Peyer's patch (tissue), 4 donors: ENCODE data around the gene TMPRSS15. TPM values are rescaled to one million over a fixed set of nuclear protein-coding genes. Genes with fewer than 3 reads are reported as not detected.
A peak's percentile ranks its signal among the peaks of the same experiment; 100 is the strongest.

Experiments used
- DNase-seq, 3 donors: peaks; one replicate each; pipeline ENCODE4 v3.0.0-alpha.2; 2017 to 2019
- H3K27ac ChIP-seq, 4 donors: fragments of 200-600 bp; sonication (generic); one replicate each; pipeline ENCODE4 v1.5.1; 2016 to 2019
- H3K27me3 ChIP-seq, 2 donors: fragments of 200-600 bp; sonication (generic); one replicate each; pipeline ENCODE4 v1.5.1; 2019
- H3K36me3 ChIP-seq, 3 donors: fragments of 200-600 bp; sonication (generic); one replicate each; pipeline ENCODE4 v1.5.1; 2016 to 2019
- H3K4me1 ChIP-seq, 4 donors: fragments of 200-600 bp; sonication (generic); one replicate each; pipeline ENCODE4 v1.5.1; 2016 to 2019
- H3K4me3 ChIP-seq, 4 donors: fragments of 200-600 bp; sonication (generic); 1 replicate in 3 of 4; 2 replicates in 1 of 4; pipeline ENCODE4 v1.5.1; 2016 to 2019; ENCODE audit warnings: mild to moderate bottlenecking in 1 of 4
- H3K9me3 ChIP-seq, 4 donors: fragments of 200-600 bp; sonication (generic); one replicate each; pipeline ENCODE4 v1.5.1; 2016 to 2019; ENCODE audit warnings: mild to moderate bottlenecking in 1 of 4
- CTCF ChIP-seq, 6 experiments: fragments of 450-650 bp in 4 of 6; fragments of 200-600 bp in 2 of 6; sonication (generic) in 1 of 6; IDR thresholded peaks; one replicate each; pipeline ENCODE4 v1.5.1; 2017 to 2019; ENCODE audit warnings: antibody characterized with exemption in 6 of 6, mild to moderate bottlenecking in 3 of 6, moderate library complexity in 1 of 6
- POLR2A ChIP-seq, 2 donors: fragments of 450-650 bp; IDR thresholded peaks; one replicate each; pipeline ENCODE4 v1.5.1; 2017; ENCODE audit warnings: antibody characterized with exemption in 2 of 2, mild to moderate bottlenecking in 2 of 2, moderate library complexity in 2 of 2
- total RNA-seq, 4 donors: library from RNA; depleted of rRNA; stranded (reverse); fragments of >200 nt; gene quantifications; one replicate each; pipeline ENCODE4 v1.1.0, GENCODE V29; 2016

The TMPRSS15 gene
- total RNA-seq, 4 donors from 2014 or later: 18.0 to 70.0 (median 39.9) TPM; not detected in 1

- no peak for DNase-seq
- no peak overlapping the region for H3K27ac ChIP-seq
These were observed 150.9 kb downstream of the TMPRSS15 start for GRCh38 chr21:18252680-18253079.

DNA sequence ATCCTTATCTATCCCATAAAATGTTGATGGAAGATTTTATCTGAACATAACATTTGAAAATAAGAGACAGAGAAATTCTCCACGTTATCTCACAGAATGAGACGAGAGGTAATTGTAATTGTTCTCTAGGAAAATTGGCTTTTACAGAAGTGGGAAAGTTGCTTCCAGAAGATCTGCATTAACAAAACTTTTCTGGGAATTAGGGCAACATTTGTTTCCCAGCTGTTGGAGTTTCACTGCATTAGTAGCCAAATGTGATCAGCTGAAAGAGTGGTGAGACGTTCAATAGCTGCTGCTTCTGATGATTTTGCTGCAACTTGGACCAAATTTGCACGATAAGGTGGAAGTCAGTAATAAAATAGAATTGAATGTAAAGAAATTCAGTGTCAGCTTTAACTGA is 151.3 kb downstream of the TMPRSS15 start:
- DNase-seq: no peak
- Histone ChIP-seq H3K36me3 (no peaks in the 10 kb centered on the region), H3K27ac (no peak overlapping the region), H3K4me1 (no peaks in the 10 kb centered on the region), H3K4me3 (no peak overlapping the region), H3K27me3 (no peaks in the 10 kb centered on the region), H3K9me3 (no peaks in the 10 kb centered on the region)
- TF ChIP-seq POLR2A (IDR thresholded peaks at IDR 0.05) (no peak), CTCF (IDR thresholded peaks at IDR 0.05) (no peak)

More at GRCh38 chr21:18252680-18253079, 150.9 kb downstream of the TMPRSS15 start:
- Histone ChIP-seq H3K27me3 (no peaks in the 10 kb centered on the region), H3K4me3 (no peak overlapping the region), H3K4me1 (no peaks in the 10 kb centered on the region), H3K9me3 (no peaks in the 10 kb centered on the region), H3K36me3 (no peaks in the 10 kb centered on the region)
- TF ChIP-seq POLR2A (IDR thresholded peaks at IDR 0.05) (no peak), CTCF (IDR thresholded peaks at IDR 0.05) (no peak)

- DNase-seq: no peak
- Histone ChIP-seq H3K27ac (no peak overlapping the region), H3K9me3 (no peaks in the 10 kb centered on the region), H3K4me3 (no peak overlapping the region), H3K27me3 (no peaks in the 10 kb centered on the region), H3K4me1 (no peaks in the 10 kb centered on the region), H3K36me3 (no peaks in the 10 kb centered on the region)
- no peak for TF ChIP-seq CTCF (IDR thresholded peaks at IDR 0.05)
- TF ChIP-seq POLR2A (IDR thresholded peaks at IDR 0.05): no peak
These were observed 152.5 kb downstream of the TMPRSS15 start for GRCh38 chr21:18251065-18251464.

DNA sequence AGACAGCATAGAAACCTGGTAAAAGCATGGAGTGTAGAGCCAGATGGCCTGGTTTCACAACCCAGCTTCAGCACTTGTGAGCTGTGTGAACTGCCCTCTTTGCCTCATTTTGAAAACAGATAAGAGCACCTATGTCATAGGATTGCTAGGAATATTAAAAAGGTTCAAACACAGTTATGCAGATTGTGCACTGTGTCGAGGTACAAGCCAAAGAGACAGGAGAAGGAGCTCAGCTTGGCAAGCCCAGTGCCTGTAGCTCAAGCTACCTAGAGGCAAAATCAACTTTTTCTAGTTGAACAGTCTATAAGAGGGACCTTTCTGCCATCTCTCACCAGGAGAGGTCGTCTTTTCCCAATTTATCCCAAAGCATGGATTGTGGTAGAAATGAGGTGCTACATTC is 153.9 kb downstream of the TMPRSS15 start:
- Histone ChIP-seq H3K9me3 (no peaks in the 10 kb centered on the region), H3K27ac (no peak overlapping the region), H3K4me1 (peaks cover 0 to 6% (median 0%) of the 10 kb centered on the region in 4 donors), H3K27me3 (no peaks in the 10 kb centered on the region), H3K4me3 (no peak overlapping the region), H3K36me3 (no peaks in the 10 kb centered on the region)
- TF ChIP-seq CTCF (IDR thresholded peaks at IDR 0.05): no peak
- TF ChIP-seq POLR2A (IDR thresholded peaks at IDR 0.05): no peak
- no peak for DNase-seq

GRCh38 chr21:18248171-18248570 is 155.4 kb downstream of the TMPRSS15 start:
- H3K9me3 ChIP-seq: no peaks in the 10 kb centered on the region
- peaks cover 0 to 6% (median 0%) of the 10 kb centered on the region in 4 donors for H3K4me1 ChIP-seq
- no peak overlapping the region for H3K4me3 ChIP-seq
- H3K27me3 ChIP-seq: no peaks in the 10 kb centered on the region
- TF ChIP-seq POLR2A (IDR thresholded peaks at IDR 0.05) (no peak), CTCF (IDR thresholded peaks at IDR 0.05) (no peak)
- H3K27ac ChIP-seq: no peak overlapping the region
- DNase-seq: no peak
- H3K36me3 ChIP-seq: no peaks in the 10 kb centered on the region

GRCh38 chr21:18245464-18245967 is 158.1 kb downstream of the TMPRSS15 start:
- Histone ChIP-seq H3K9me3 (no peaks in the 10 kb centered on the region), H3K4me1 (peaks cover 0 to 6% (median 0%) of the 10 kb centered on the region in 4 donors), H3K4me3 (peak overlapping the region; percentile 2 to 40 (median 16)), H3K27ac (no peak overlapping the region), H3K27me3 (no peaks in the 10 kb centered on the region), H3K36me3 (no peaks in the 10 kb centered on the region)
- TF ChIP-seq CTCF (IDR thresholded peaks at IDR 0.05) (no peak), POLR2A (IDR thresholded peaks at IDR 0.05) (no peak)
- no peak for DNase-seq
